H1 (cell line): ENCODE data around the gene MAPK8IP3. TPM values are rescaled to one million over a fixed set of nuclear protein-coding genes. Genes with fewer than 3 reads are reported as not detected.

Source experiments
- SIN3A ChIP-seq, 2 experiments: IDR thresholded peaks in 1 of 2; conservative IDR thresholded peaks in 1 of 2; 2 replicates each; pipeline ENCODE4 v1.6.1; 2011 to 2012; ENCODE audit warnings: low read length in 2 of 2, improper control_type of control experiment in 1 of 2, low read depth in 1 of 2, mild to moderate bottlenecking in 1 of 2
- polyA plus RNA-seq, 7 experiments: library from polyadenylated mRNA; depleted of rRNA in 3 of 7; stranded (reverse) in 5 of 7; unstranded in 2 of 7; fragments of >200 nt in 5 of 7; fragments of 200-250 nt in 2 of 7; gene quantifications; 1 replicate in 5 of 7; 2 replicates in 1 of 7; 4 replicates in 1 of 7; pipeline versions ENCODE4 v1.2.1 to v1.2.3, GENCODE V29; 2011 to 2013; ENCODE audit warnings: missing spikeins in 2 of 7, mixed read lengths in 2 of 7
- total RNA-seq: library from RNA; stranded (reverse); fragmentation: NEBNext Ultra II Directional; extraction: Animal tissue kit (Norgen Biotek cat#: 25700); gene quantifications from 2 replicates; pipeline ENCODE4 v1.2.1, GENCODE V29; 2021

The MAPK8IP3 gene
- total and polyA plus RNA-seq, 2 of the 8 experiments (the other 6 are each of a cell fraction or from before 2014, with no cell fraction given): 16.9 to 43.4 TPM

DNA sequence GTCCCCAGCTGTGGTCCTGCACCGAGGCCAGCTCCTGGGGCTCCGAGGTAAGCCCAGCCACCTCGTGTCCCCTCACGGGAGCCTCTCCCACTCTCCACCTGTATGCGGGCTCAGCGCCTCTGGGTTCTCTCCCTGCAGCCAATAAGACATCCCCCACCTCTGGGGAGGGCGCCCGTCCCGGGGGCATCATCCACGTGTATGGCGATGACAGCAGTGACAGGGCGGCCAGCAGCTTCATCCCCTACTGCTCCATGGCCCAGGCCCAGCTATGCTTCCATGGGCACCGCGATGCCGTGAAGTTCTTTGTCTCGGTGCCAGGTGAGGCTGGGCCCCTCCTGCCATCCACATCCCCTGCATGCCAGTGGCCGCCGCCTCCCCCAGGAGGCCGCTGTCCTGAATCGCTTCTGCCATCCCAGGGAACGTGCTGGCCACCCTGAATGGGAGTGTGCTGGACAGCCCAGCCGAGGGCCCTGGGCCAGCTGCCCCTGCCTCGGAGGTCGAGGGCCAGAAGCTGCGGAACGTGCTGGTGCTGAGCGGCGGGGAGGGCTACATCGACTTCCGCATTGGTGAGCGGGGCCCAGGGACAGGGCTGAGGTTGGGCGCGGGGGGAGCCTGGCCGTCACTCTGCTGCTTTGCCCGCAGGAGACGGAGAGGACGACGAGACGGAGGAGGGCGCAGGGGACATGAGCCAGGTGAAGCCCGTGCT, 62.2 kb downstream of the MAPK8IP3 start (continued):
- no peak for TF ChIP-seq SIN3A (conservative IDR thresholded peaks at IDR 0.05 in 1 of 2, IDR thresholded peaks at IDR 0.05 in 1 of 2; ENCODE audit: low read depth in 1 of 2, low read length in 2 of 2)
